Muscle of arm (tissue), 12 donors: ENCODE results near the gene PRKAB2. TPM values are rescaled to one million over a fixed set of nuclear protein-coding genes. Genes with fewer than 3 reads are reported as not detected.
"Not testable (repeated sequence)": the region's sequence is repeated elsewhere in the genome, so short reads cannot be mapped to it uniquely, and the experiment has no call there.

ENCODE experiments used
- DNase-seq: peaks from one replicate; pipeline ENCODE4 v3.0.0-alpha.2; 2013
- polyA plus RNA-seq, 12 donors: library from polyadenylated mRNA; unstranded; fragments of 120-200 nt; gene quantifications; one replicate each; pipeline ENCODE4 v1.2.1, GENCODE V29; 2013; ENCODE audit not compliant: insufficient read length in 12 of 12

The PRKAB2 gene
- polyA plus RNA-seq, 12 donors: 27.4 to 65.6 (median 44.2) TPM; not detected in 1

DNA sequence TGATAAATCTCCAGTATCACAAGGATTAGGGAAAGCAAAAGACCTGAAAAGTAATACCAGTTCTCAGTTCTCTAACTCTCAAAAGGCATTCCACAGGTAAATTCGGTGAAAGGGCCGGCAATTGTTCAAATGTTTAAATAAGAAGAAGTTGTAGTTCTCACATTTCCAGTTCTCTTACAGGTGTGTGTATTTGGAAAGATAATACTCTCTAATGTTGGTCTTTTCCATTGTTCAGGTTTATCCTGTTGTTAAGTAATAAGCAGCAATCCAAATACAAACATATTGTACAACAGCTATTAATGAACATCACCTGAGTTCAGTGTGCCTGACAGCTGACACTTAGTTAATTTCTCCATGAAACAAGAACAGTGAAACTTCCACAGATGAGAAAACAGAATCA is 13.2 kb upstream of the PRKAB2 start:
- no peak for DNase-seq

DNA sequence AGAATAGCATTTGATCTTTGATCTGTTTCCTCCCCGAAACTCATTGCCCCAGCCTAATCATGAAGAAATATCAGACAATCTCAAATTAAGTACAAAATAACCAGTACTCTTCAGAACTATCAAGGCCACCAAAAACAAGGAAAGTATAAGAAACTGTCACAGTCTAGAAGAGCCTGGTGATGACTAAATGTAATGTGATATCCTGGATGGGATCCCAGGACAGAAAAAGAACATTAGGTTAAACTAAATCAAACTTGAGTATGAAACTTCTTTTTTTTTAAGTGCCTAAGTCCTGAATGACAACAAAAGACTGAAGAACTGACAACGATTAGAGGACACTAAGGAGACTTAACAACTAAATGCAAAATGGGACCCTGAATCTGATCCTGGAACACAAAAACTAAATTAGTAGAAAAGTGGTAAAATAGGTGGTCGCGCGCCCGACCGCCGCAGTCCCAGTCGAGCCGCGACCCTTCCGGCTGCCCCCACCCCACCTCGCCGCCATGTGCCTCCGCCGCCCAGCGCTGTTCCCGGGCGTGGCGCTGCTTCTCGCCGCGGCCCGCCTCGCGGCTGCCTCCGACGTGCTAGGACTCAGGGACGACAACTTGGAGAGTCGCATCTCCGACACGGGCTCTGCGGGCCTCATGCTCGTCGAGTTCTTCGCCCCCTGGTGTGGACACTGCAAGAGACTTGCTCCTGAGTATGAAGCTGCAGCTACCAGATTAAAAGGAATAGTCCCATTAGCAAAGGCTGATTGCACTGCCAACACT is 5.5 kb upstream of the PRKAB2 start:
- DNase-seq: no peak

- DNase-seq: peak; percentile 25
Measured at GRCh38 chr1:147171399-147172167, 687 bp downstream of the PRKAB2 start.

DNA sequence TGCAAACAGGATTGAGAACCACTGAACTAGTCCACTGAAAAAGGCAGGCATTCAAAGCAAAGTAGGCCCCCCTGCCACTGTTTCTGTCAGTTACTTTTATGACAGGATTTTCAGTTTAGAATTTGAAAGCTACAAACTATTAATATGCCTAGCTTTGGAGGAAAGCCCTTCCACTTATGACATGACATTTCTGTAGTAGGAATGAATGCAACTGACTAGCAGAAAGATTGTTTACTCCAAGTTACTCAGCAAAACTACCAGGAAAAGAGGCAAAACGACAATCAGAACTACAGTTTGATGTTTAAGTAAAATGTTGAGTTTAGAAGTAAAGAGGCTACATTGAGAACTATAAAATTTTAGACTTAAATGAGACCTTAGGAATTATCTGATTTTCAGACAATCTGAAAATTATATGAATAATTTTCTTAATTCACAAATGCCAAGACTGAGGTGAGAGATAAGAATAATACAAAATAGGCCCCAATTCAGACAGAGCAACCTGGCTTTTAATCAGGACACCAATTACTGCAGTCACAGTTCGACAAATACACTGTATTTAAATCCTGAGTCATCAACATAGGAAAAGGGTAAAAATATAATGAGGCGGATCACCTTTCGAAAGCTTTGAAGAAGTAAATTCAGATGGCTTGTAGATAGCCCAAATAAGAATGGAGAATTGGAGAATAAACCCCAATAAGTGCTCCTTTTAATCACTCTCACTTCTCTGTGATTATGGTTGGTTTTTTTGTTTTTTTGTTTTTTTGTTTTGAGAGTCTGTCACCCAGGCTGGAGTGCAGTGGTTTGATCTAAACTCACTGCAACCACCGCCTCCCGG is 2.2 kb downstream of the PRKAB2 start:
- no peak for DNase-seq

- DNase-seq: no peak
Measured at GRCh38 chr1:147169171-147169570, 3.1 kb downstream of the PRKAB2 start.

DNA sequence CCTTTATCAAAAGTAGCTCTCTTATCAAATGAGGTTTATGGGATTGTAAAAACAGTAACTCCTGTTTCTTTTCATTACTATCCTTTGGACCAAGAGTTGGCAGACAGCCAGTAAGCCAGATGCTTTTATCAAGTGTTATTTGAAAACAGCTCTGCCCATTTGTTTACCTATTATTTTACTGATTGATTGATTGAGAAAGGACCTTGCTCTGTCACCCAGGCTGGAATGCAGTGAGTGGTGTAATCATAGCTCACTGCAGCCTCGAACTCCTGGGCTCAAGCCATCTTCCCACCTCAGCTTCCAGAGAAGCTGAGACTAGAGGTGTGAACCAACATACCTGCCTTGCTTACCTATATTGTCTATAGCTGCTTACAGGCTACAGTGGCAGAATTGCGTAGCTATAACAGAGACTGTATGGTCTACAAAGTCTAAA is 3.6 kb downstream of the PRKAB2 start:
- no peak for DNase-seq

DNA sequence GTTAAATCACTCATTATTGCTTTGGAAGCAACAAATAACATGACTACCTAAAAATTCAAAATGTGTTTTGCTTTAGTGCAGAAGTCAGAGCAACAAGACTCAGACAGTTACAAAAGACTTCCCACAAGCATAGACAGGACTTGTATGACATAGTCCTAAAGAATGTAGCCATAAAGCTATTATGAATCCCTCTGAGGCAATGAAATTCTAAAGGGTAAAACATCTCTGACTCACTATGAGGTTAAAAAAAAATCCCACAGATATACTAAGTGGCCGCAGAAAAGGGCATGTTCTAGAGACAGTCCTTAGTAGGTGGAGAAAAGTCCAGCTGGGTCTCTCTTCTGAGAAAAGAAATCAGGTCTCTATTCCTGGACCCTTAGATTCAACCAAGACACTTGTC is 4.9 kb downstream of the PRKAB2 start:
- DNase-seq: no peak

DNA sequence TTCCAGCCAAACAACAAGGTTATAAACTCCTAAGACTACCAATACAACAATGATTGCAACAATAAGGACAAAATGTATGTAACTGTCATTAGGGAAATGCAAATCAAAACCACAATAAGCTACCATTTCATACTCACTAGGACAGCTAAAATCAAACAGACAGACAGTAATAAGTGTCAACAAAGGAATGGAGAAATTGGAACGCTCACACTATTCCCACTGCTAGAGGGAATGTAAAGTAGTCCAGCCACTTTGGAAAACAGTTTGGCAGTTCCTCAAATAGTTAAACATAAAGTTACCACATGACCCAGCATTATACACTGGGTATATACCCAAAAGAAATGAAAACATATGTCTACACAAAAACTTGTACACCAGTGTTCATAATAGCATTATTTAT is 9.3 kb downstream of the PRKAB2 start:
- DNase-seq: no peak

- DNase-seq: no peak
Measured at GRCh38 chr1:147162093-147162492, 10.2 kb downstream of the PRKAB2 start.

DNA sequence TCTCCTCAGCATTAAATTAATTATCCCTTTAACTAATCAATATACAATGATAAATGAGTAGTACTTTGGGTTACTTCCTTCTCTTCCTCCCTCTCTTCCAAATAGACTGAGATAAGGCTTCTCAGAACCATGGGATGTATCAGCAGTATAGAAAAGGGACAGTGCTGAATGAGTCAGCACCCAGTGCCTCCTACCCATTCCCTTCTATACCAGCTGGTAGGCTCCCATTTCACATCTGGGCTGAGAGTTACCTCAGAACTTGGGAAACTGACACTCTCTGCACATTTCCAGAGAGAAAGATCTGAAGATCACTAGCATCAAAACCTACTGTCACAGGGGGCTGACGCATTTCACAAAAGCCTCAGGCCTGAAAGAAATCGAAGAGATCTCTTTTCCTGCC is 15.2 kb downstream of the PRKAB2 start:
- DNase-seq: not testable (repeated sequence)

- DNase-seq: no peak
Measured at GRCh38 chr1:147156642-147157041, 15.6 kb downstream of the PRKAB2 start.

- DNase-seq: no peak
Measured at GRCh38 chr1:147152772-147153171, 19.5 kb downstream of the PRKAB2 start.

DNA sequence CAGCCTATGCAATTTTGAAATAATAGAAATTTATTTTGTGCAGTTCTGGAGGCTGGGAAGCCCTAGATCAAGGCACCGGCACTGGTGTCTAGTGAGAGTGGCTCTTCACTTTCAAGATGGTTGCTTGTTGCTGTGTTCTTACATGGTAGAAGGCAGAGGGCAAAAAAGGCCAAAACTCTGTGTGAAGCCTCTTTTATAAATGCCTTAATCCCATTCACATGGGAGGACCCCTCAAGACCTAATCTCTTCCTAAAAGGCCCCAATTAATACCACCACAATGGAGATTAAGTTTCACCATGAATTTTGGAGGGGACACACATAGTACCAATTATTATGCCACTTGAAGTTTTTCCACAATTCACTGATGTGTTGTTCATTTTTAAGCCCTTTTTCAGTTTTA is 21.0 kb downstream of the PRKAB2 start:
- no peak for DNase-seq

DNA sequence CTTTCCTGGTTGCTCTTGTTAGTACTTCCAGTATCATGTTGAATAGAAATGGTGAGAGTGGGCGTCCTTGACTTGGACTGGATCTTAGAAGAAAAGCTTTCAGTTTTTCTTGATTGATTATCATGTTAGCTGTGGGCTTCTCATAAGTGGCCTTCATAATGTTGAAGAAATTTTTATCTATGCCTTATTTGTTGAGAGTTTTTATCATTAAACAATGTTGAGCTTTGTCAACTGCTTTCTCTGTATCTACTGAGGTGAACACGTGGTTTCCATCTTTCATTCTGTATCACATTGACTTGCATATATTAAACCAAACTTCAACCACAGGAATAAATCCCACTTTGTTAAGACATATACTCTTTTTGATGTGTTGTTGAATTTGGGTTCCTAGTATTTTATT is 29.4 kb downstream of the PRKAB2 start:
- DNase-seq: no peak

GRCh38 chr1:147130721-147131120 is 41.5 kb downstream of the PRKAB2 start:
- DNase-seq: not testable (repeated sequence)

DNA sequence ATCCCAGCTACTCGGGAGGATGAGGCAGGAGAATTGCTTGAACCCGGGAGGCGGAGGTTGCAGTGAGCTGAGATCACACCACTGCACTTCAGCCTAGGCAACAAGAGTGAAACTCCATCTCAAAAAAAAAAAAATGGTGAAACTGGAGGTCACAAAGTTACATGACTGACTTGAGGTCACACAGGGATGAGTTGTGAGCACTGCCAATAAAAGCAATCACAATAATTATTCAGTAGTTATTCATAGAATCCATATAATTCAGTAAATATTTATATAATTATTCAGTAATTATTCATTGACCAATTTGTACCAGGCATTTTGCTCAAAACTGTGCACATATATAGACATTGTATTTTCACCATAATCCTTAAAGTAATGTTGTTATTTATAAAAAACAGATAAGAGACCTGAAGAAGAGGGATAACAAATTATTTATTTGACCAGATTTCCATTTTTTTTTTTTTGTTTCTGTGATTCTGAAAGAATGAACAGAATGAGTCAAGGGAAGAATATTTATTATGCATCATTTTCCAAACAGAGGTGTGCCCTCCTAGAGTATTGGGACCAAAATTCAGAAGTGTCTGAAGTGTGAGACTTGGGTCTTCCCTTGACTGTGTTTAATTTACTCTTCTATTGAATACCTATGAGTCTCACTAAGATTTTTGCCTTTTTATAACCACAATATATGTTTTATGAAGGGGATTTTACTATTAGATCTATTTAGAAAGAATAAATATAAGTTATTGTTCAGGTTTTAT is 43.0 kb downstream of the PRKAB2 start:
- no peak for DNase-seq

DNA sequence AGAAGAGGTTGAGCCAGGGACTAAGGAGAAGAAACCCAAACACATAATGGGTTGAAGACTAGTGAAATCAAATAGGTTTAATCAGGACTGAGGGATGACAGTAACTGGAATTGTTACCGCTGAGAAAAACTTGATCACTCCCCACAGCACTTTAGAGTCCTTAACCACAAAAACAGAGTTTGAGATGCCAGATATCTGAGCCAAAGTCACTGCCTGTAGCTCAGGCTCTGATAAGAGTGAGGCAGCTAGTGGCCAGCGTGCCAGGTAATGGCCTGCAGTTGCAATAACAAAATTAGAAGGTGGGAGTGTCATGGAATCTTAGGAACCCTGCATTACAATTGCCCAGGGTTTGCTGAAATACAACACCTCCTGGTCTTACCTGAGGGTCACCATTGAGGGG is 48.0 kb downstream of the PRKAB2 start:
- no peak for DNase-seq

DNA sequence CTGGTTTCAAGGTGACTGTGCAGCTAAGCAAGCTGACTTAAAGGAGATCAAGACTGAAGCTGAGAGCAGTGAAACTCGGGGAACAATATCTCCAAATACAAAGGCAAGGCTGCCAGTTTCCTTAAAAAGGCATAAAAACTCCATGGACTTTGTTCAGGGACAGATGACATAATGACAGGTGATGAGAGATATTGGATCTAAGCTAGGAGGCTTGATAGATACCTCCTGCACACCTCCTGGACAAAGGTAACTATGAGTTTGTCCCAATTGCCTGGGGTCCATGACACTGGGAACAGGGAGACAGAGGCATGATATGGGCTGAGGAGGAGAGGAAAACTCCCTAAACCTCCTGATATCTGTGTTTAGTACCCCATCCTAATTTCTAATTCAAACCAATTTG is 55.2 kb downstream of the PRKAB2 start:
- DNase-seq: no peak

DNA sequence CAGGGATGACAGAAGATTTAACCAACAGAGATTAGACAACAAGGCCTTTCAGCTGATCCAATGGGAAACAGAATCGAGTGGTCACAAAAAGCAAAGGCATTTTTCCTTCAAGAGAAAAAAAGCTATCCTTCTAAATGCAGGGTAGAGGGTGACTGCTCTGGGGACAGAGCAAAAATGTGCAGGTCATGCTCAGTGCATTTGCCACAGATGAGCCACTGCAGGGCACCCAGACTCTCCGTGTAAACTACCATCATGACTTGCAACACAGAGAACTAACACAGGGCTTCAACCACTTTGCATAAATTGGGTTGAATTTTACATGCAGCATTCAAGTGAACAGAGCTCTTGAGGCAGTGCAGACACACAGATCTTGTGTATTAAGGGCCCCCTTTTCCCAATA is 56.8 kb downstream of the PRKAB2 start:
- no peak for DNase-seq

GRCh38 chr1:147115079-147115478 is 57.2 kb downstream of the PRKAB2 start:
- not testable (repeated sequence) for DNase-seq

GRCh38 chr1:147114353-147114752 is 57.9 kb downstream of the PRKAB2 start:
- not testable (repeated sequence) for DNase-seq
